ENCODE data around the gene CERKL.

CERKL gene

GRCh38 chr2:181596556-181596955, 60.3 kb downstream of the CERKL start:
- H3K9me3 Mint-ChIP-seq: no peaks in the 10 kb centered on the region
- H3K27me3 Mint-ChIP-seq (ENCODE audit: low read depth, poor library complexity): peaks cover 4% of the 10 kb centered on the region
- no peaks in the 10 kb centered on the region for H3K4me1 Mint-ChIP-seq
- TF ChIP-seq CTCF (IDR thresholded peaks at IDR 0.05): no peak
- no peak overlapping the region for H3K4me3 Mint-ChIP-seq
- H3K27ac Mint-ChIP-seq: no peak overlapping the region
- DNase-seq: no peak
- no peaks in the 10 kb centered on the region for H3K36me3 Mint-ChIP-seq (ENCODE audit: low read depth)

- no peak for DNase-seq
- TF ChIP-seq CTCF (IDR thresholded peaks at IDR 0.05): no peak
- H3K36me3 Mint-ChIP-seq (ENCODE audit: low read depth): no peaks in the 10 kb centered on the region
- H3K4me1 Mint-ChIP-seq: no peaks in the 10 kb centered on the region
- peaks cover 4% of the 10 kb centered on the region for H3K27me3 Mint-ChIP-seq (ENCODE audit: low read depth, poor library complexity)
- no peaks in the 10 kb centered on the region for H3K9me3 Mint-ChIP-seq
- H3K27ac Mint-ChIP-seq: no peak overlapping the region
- no peak overlapping the region for H3K4me3 Mint-ChIP-seq
Measured at GRCh38 chr2:181594322-181594721, 62.6 kb downstream of the CERKL start.

- no peaks in the 10 kb centered on the region for H3K36me3 Mint-ChIP-seq (ENCODE audit: low read depth)
- TF ChIP-seq CTCF (IDR thresholded peaks at IDR 0.05): no peak
- peaks cover 18% of the 10 kb centered on the region for H3K4me1 Mint-ChIP-seq
- no peak overlapping the region for H3K4me3 Mint-ChIP-seq
- no peak for DNase-seq
- H3K9me3 Mint-ChIP-seq: no peaks in the 10 kb centered on the region
- H3K27me3 Mint-ChIP-seq (ENCODE audit: low read depth, poor library complexity): peaks cover 2% of the 10 kb centered on the region
- H3K27ac Mint-ChIP-seq: no peak overlapping the region
Measured at GRCh38 chr2:181589779-181590178, 67.1 kb downstream of the CERKL start.

GRCh38 chr2:181588546-181588945, 68.4 kb downstream of the CERKL start:
- Mint-ChIP-seq H3K27me3 (ENCODE audit: low read depth, poor library complexity) (peaks cover 6% of the 10 kb centered on the region), H3K27ac (no peak overlapping the region), H3K4me3 (no peak overlapping the region), H3K4me1 (peaks cover 18% of the 10 kb centered on the region), H3K9me3 (no peaks in the 10 kb centered on the region), H3K36me3 (ENCODE audit: low read depth) (no peaks in the 10 kb centered on the region)
- no peak for DNase-seq
- no peak for TF ChIP-seq CTCF (IDR thresholded peaks at IDR 0.05)

GRCh38 chr2:181586569-181587081, 70.3 kb downstream of the CERKL start:
- peaks cover 18% of the 10 kb centered on the region for H3K4me1 Mint-ChIP-seq
- no peaks in the 10 kb centered on the region for H3K36me3 Mint-ChIP-seq (ENCODE audit: low read depth)
- peak; percentile 28 for DNase-seq
- H3K27me3 Mint-ChIP-seq (ENCODE audit: low read depth, poor library complexity): peaks cover 6% of the 10 kb centered on the region
- no peak overlapping the region for H3K27ac Mint-ChIP-seq
- TF ChIP-seq CTCF (IDR thresholded peaks at IDR 0.05): no peak
- H3K4me3 Mint-ChIP-seq: no peak overlapping the region
- H3K9me3 Mint-ChIP-seq: no peaks in the 10 kb centered on the region

- Mint-ChIP-seq H3K36me3 (ENCODE audit: low read depth) (no peaks in the 10 kb centered on the region), H3K27ac (no peak overlapping the region), H3K9me3 (no peaks in the 10 kb centered on the region), H3K27me3 (ENCODE audit: low read depth, poor library complexity) (peaks cover 6% of the 10 kb centered on the region), H3K4me1 (peaks cover 18% of the 10 kb centered on the region), H3K4me3 (no peak overlapping the region)
- DNase-seq: no peak
- TF ChIP-seq CTCF (IDR thresholded peaks at IDR 0.05): no peak
Measured at GRCh38 chr2:181585732-181586131, 71.2 kb downstream of the CERKL start.

All from nephron progenitor cell (in vitro differentiated cells).